ENCODE data around the gene CIT.

DNA sequence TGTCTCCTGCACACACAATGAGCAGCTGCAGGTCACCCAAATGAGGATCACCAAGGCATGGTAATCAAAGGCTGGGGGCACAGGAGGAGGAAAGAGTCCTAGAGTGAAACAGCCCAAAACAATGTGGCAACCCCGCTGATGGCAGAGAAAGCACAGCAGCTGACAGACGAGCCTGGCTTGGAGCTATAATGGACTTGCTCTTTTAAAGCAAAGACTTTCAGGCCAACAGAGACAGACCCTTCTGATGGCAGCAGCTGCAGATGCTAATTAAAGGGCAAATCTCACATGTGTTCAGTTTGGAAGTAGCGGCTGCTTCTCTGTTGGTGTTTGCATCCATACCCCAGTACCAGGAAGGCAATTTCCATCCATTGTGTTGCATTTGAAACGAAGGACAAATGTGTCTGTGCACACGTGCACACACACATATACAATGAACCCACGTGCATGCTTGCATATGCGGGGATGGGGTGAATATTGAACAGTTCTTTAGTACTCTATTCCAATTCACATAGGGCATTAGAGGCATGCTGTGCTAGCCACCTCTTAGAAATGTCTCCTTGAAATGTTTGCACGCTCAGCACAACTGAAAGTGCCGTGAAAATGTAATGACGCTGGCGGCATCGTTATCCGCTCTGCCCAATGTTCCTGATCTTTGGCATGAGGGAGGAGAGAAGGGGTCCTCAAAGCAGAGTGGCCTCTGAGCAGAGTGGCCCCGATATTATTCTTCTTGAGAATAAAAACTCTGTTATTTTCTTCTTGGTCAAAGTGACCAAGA is 38.1 kb downstream of the CIT start:
- TF ChIP-seq EGR1 (IDR thresholded peaks at IDR 0.05; ENCODE audit: low read depth in 2 of 2), result no peak
- TF ChIP-seq, protein P1, sequence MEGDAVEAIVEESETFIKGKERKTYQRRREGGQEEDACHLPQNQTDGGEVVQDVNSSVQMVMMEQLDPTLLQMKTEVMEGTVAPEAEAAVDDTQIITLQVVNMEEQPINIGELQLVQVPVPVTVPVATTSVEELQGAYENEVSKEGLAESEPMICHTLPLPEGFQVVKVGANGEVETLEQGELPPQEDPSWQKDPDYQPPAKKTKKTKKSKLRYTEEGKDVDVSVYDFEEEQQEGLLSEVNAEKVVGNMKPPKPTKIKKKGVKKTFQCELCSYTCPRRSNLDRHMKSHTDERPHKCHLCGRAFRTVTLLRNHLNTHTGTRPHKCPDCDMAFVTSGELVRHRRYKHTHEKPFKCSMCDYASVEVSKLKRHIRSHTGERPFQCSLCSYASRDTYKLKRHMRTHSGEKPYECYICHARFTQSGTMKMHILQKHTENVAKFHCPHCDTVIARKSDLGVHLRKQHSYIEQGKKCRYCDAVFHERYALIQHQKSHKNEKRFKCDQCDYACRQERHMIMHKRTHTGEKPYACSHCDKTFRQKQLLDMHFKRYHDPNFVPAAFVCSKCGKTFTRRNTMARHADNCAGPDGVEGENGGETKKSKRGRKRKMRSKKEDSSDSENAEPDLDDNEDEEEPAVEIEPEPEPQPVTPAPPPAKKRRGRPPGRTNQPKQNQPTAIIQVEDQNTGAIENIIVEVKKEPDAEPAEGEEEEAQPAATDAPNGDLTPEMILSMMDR (IDR thresholded peaks at IDR 0.05; ENCODE audit: low read depth, low read length, missing input control), result no peak
- TF ChIP-seq, protein P2, sequence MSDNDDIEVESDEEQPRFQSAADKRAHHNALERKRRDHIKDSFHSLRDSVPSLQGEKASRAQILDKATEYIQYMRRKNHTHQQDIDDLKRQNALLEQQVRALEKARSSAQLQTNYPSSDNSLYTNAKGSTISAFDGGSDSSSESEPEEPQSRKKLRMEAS (IDR thresholded peaks at IDR 0.05), result no peak
- no peak for TF ChIP-seq GABPA (IDR thresholded peaks at IDR 0.05 in 1 of 2, conservative IDR thresholded peaks at IDR 0.05 in 1 of 2)
- no peak for TF ChIP-seq RXRA (IDR thresholded peaks at IDR 0.05)
- TF ChIP-seq, protein P3, sequence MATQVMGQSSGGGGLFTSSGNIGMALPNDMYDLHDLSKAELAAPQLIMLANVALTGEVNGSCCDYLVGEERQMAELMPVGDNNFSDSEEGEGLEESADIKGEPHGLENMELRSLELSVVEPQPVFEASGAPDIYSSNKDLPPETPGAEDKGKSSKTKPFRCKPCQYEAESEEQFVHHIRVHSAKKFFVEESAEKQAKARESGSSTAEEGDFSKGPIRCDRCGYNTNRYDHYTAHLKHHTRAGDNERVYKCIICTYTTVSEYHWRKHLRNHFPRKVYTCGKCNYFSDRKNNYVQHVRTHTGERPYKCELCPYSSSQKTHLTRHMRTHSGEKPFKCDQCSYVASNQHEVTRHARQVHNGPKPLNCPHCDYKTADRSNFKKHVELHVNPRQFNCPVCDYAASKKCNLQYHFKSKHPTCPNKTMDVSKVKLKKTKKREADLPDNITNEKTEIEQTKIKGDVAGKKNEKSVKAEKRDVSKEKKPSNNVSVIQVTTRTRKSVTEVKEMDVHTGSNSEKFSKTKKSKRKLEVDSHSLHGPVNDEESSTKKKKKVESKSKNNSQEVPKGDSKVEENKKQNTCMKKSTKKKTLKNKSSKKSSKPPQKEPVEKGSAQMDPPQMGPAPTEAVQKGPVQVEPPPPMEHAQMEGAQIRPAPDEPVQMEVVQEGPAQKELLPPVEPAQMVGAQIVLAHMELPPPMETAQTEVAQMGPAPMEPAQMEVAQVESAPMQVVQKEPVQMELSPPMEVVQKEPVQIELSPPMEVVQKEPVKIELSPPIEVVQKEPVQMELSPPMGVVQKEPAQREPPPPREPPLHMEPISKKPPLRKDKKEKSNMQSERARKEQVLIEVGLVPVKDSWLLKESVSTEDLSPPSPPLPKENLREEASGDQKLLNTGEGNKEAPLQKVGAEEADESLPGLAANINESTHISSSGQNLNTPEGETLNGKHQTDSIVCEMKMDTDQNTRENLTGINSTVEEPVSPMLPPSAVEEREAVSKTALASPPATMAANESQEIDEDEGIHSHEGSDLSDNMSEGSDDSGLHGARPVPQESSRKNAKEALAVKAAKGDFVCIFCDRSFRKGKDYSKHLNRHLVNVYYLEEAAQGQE (IDR thresholded peaks at IDR 0.05), result no peak
- TF ChIP-seq FOXA1 (IDR thresholded peaks at IDR 0.05), result no peak
- no peak for TF ChIP-seq ZBTB33 (IDR thresholded peaks at IDR 0.05)
- TF ChIP-seq SP1 (IDR thresholded peaks at IDR 0.05), result no peak
